COR-L47 (cell line): ENCODE data around the gene EIF3M.
"Not testable (repeated sequence)": the region's sequence is repeated elsewhere in the genome, so short reads cannot be mapped to it uniquely, and the experiment has no call there.

Source experiments
- DNase-seq: peaks from one replicate; lab custom pipeline; 2025; lab: John Stamatoyannopoulos, UW

EIF3M gene

DNA sequence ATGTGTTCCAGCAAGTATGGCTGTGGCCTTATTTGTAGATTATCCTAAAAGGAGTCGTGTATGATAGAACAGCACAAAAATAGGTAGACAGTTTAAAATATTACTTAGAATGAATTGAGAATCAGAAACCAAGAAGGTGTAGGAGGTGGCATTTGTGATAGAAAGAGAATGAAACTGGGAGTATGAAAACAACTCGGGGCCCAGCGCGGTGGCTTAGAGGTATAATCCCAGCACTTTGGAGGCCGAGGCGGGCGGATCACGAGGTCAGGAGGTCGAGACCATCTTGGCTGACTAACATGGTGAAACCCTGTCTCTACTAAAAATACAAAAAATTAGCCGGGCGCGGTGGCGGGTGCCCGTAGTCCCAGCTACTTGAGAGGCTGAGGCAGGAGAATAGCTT, 12.5 kb downstream of the EIF3M start:
- not testable (repeated sequence) for DNase-seq

- DNase-seq, result no peak
Observed at GRCh38 chr11:32597921-32598320, 14.3 kb downstream of the EIF3M start.

DNA sequence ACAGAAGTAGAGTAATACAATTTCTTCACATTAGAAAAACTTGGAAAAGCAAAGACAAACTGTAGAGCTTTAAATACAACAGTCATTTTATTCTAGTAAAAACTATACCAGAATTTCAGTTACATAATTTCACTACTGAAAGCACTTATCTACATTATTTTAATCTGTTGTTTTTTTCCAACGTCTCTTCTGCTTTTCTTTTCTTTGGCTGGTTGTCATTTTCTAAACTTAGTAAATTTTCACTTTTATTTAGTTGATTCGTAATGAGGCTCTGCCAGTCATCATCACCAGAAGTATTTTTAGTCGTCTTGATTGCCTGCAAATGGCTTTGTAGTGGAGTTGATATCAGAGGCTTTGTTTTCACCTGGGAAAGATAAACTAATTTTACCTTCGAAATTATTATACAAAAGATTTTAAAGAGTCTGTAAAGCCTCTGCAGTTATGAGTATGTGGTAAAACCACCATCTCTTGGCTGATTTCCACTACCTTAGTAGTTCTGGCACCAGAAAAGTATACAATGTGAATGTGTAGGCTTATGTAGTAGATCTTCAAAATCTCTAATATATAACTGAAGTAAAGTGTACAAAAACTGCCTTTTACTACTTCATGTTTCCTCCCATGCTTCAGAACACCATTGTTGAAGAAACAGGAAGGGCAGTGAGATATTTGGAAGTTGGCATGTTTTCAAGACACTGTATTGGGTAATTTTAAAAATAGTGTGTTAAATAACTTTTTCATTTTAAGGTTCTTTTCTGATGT, 19.2 kb downstream of the EIF3M start:
- no peak for DNase-seq

DNA sequence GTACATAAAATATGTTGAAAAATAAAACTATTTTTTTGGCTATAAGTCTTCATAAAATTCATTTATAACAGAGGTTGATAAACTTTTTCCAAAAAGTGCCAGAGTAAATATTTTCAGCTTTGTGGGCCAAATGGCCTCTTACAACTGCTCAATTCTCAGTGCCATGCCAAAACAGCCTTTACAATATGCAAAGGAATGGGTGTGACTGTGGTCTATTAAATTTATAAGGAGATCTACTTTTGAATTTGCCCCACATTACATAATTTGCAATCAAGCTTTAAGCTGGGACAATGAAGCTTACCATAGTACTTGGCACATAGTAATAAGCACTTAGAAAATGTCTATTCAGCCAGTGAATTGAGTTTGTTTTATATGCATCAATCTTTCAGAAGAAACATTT, 22.6 kb downstream of the EIF3M start:
- DNase-seq, result no peak

DNA sequence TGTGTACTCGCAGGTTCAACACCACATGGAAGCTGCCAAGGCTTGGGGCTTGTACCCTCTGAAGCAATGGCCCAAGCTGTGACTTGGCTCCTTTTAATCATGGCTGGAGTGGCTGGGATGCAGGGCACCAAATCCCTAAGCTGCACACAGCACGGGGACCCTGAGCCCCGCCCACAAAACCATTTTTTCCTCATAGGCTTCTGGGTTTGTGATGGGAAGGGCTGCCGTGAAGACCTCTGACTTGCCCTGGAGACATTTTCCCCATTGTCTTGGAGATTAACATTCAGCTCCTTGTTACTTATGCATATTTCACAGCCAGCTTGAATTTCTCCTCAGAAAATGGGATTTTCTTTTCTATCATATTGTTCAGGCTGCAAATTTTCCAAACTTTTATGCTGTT, 25.2 kb downstream of the EIF3M start:
- not testable (repeated sequence) for DNase-seq

GRCh38 chr11:32610797-32611352, 27.2 kb downstream of the EIF3M start:
- no peak for DNase-seq

- DNase-seq, result no peak
Observed at GRCh38 chr11:32613500-32614151, 30.0 kb downstream of the EIF3M start.

- DNase-seq, result no peak
Observed at GRCh38 chr11:32615422-32615821, 31.8 kb downstream of the EIF3M start.

GRCh38 chr11:32616903-32617302, 33.3 kb downstream of the EIF3M start:
- no peak for DNase-seq

GRCh38 chr11:32630844-32631243, 47.2 kb downstream of the EIF3M start:
- no peak for DNase-seq

DNA sequence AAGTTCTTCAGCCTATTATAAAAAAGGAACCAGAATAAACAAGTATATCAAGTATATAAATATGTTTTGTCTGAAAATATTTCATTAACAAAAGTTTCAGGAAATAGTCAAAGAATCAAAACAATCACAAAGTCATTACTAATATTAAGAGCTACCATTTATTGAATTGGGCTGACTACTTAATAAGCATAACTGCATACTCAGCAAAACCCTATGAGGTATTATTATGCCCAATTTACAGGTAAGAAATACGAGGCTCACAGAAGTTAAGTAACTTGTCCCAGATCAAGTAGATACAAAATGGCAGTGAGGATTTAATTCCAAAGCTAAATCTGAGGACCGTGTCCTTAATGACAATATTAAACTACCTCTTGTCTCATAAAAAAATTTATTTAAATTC, 52.2 kb downstream of the EIF3M start:
- no peak for DNase-seq

DNA sequence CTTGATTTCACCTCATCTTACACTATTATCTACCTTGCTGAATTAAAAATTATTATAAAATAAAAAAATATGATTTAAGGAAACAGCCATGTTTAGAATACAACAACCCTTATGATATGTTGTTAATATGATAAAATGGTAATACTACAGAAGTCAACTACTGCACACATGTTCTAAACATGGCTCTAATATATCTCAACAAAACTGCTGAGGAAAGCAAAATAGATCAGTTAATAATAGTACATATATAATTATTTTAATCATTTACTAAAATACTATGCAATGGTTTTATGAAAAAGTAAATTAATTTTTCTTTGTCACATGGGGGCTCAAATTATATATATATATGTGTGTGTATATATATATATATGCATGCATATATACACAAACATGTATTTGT, 57.7 kb downstream of the EIF3M start:
- DNase-seq, result no peak

- no peak for DNase-seq
Observed at GRCh38 chr11:32643526-32643925, 59.9 kb downstream of the EIF3M start.
